ENCODE results near the gene NMBR.

Gene NMBR

DNA sequence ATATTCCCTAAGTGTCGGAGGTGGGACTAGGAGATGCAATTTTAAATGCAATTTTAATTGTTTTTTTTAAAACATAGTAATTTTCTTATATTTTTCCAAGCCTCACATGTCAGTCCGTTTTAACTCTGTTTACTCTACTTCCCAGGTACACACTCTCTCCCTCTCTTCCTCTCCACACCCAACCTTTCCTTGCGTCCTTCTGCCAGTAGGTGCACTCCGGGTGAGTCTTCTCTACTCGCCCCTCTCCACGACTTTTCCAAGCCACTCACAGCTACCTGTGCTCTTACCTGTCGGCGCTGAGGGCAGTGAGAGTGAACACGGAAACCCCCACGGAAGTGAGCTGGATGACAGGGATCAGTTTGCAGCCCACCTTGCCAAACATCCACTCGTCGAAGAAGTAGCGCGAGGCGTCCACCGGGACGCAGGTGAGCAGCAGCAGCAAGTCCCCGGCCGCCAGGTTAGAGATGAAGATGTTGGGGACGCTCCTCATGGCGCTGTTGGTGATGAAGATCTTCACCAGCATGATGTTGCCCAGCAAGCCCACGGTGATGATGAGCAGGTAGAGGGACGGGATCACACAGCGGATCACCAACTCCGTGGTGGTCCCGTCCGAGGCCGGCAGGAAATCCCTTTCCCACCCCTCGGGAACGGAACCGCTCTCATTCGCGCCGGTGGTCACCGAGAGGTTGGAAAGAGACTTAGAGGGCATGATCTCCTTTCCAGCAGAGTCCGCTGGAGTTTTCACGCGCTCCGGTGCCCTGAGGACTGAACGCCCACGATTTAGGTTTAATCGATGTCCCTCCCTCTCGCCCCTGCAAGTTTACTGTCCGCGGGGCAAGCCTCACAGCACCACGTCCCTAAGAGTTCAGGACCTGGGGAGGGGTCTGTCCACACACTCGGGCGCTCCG is 58.7 kb downstream of the NMBR start:
- Histone ChIP-seq H3K79me2 (ENCODE audit: insufficient read depth, low read length) (no peaks in the 10 kb centered on the region), H3K27me3 (ENCODE audit: low read length) (no peaks in the 10 kb centered on the region), H3F3A (ENCODE audit: insufficient read depth) (no peaks in the 10 kb centered on the region), H2AFZ (ENCODE audit: low read depth, low read length, severe bottlenecking) (no peak overlapping the region), H3K9me3 (ENCODE audit: insufficient read depth, low read length) (no peaks in the 10 kb centered on the region), H3K9me2 (replicated peaks; ENCODE audit: insufficient read depth, low read length) (no peaks in the 10 kb centered on the region), H4K20me1 (ENCODE audit: low read depth, low read length) (no peaks in the 10 kb centered on the region), H3K36me3 (ENCODE audit: low read length) (no peaks in the 10 kb centered on the region), H3K27ac (ENCODE audit: low read depth, low read length) (no peak overlapping the region), H3K4me3 (ENCODE audit: insufficient read depth, low read length, poor library complexity, severe bottlenecking) (no peak overlapping the region), H3K4me2 (ENCODE audit: low read depth, low read length, poor library complexity, severe bottlenecking) (no peak overlapping the region), H3K9ac (ENCODE audit: low read length) (no peak overlapping the region)
- TF ChIP-seq CTCF (IDR thresholded peaks at IDR 0.05; ENCODE audit: insufficient read depth, low read length, poor library complexity, severe bottlenecking), result no peak
- TF ChIP-seq EZH2phosphoT487 (conservative IDR thresholded peaks at IDR 0.05; ENCODE audit: low read length), result no peak

DNA sequence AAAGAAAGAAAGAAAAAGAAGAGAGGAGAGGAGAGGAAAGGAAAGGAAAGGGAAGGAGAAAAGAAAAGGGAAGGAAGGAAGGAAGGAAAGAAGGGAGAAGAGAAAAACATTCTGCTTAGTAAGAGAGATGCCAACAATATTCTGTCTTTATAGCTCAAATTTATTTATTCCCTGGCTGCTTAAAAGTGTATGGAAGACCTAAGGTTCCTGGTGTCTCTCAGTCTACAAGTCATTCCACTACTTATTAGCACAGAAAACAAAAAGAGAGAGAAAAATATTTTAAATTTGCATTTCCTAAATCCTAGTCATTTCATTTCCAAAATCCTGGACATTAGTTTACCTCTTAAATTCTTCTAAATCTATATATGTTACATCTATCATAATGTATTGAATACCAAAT is 67.8 kb downstream of the NMBR start:
- Histone ChIP-seq H3K4me3 (ENCODE audit: insufficient read depth, low read length, poor library complexity, severe bottlenecking) (no peak overlapping the region), H3K4me2 (ENCODE audit: low read depth, low read length, poor library complexity, severe bottlenecking) (no peak overlapping the region), H3K27ac (ENCODE audit: low read depth, low read length) (no peak overlapping the region)

GRCh38 chr6:142075516-142076101 is 71.3 kb downstream of the NMBR start:
- no peak overlapping the region for H2AFZ ChIP-seq (ENCODE audit: low read depth, low read length, severe bottlenecking)
- no peak overlapping the region for H3K27ac ChIP-seq (ENCODE audit: low read depth, low read length)
- no peak for TF ChIP-seq CTCF (IDR thresholded peaks at IDR 0.05; ENCODE audit: insufficient read depth, low read length, poor library complexity, severe bottlenecking)
- no peaks in the 10 kb centered on the region; the same call in 1 of the 2 replicates for H3K9me3 ChIP-seq (ENCODE audit: insufficient read depth, low read length)
- H3K9ac ChIP-seq (ENCODE audit: low read length), result no peak overlapping the region
- H3K4me3 ChIP-seq (ENCODE audit: insufficient read depth, low read length, poor library complexity, severe bottlenecking), result no peak overlapping the region
- no peak overlapping the region for H3K4me2 ChIP-seq (ENCODE audit: low read depth, low read length, poor library complexity, severe bottlenecking)
- no peaks in the 10 kb centered on the region for H4K20me1 ChIP-seq (ENCODE audit: low read depth, low read length)
- H3F3A ChIP-seq (ENCODE audit: insufficient read depth), result no peaks in the 10 kb centered on the region
- H3K9me2 ChIP-seq (replicated peaks; ENCODE audit: insufficient read depth, low read length), result no peaks in the 10 kb centered on the region
- no peaks in the 10 kb centered on the region for H3K27me3 ChIP-seq (ENCODE audit: low read length)
- H3K36me3 ChIP-seq (ENCODE audit: low read length), result no peaks in the 10 kb centered on the region
- no peaks in the 10 kb centered on the region for H3K79me2 ChIP-seq (ENCODE audit: insufficient read depth, low read length)

More for the DNA sequence above, 67.8 kb downstream of the NMBR start:
- H3K36me3 ChIP-seq (ENCODE audit: low read length), result no peaks in the 10 kb centered on the region
- H3F3A ChIP-seq (ENCODE audit: insufficient read depth), result no peaks in the 10 kb centered on the region
- no peaks in the 10 kb centered on the region for H3K27me3 ChIP-seq (ENCODE audit: low read length)
- TF ChIP-seq EZH2phosphoT487 (conservative IDR thresholded peaks at IDR 0.05; ENCODE audit: low read length) (no peak), CTCF (IDR thresholded peaks at IDR 0.05; ENCODE audit: insufficient read depth, low read length, poor library complexity, severe bottlenecking) (no peak)
- H2AFZ ChIP-seq (ENCODE audit: low read depth, low read length, severe bottlenecking), result no peak overlapping the region
- H3K9ac ChIP-seq (ENCODE audit: low read length), result no peak overlapping the region
- no peaks in the 10 kb centered on the region for H3K9me2 ChIP-seq (replicated peaks; ENCODE audit: insufficient read depth, low read length)
- H3K9me3 ChIP-seq (ENCODE audit: insufficient read depth, low read length), result no peaks in the 10 kb centered on the region
- no peaks in the 10 kb centered on the region for H3K79me2 ChIP-seq (ENCODE audit: insufficient read depth, low read length)
- H4K20me1 ChIP-seq (ENCODE audit: low read depth, low read length), result no peaks in the 10 kb centered on the region
